H1 (cell line): ENCODE data around the gene SRRM2. TPM values are rescaled to one million over a fixed set of nuclear protein-coding genes. Genes with fewer than 3 reads are reported as not detected.

ENCODE experiments used
- CTCF ChIA-PET: fragments of 300-600 bp; sonication (Branson Sonifier 250); formaldehyde crosslinking; loops from one replicate; lab custom pipeline; 2021; ENCODE audit not compliant: partially characterized antibody; lab: Charles Lee
- POLR2A ChIA-PET: fragments of 300-600 bp; sonication (Branson Sonifier 250); formaldehyde crosslinking; loops from one replicate; lab custom pipeline; 2021; ENCODE audit warnings: inconsistent platforms; ENCODE audit not compliant: partially characterized antibody; lab: Charles Lee
- DNase-seq, 2 experiments: peaks; one replicate each; pipeline versions ENCODE4 v3.0.0 to v3.0.0-alpha.2; 2010 to 2022; ENCODE audit warnings: low spot score in 2 of 2, low read depth in 1 of 2, mixed read lengths in 1 of 2
- FAIRE-seq: peaks from 2 replicates; lab custom pipeline; 2011; peaks lifted over from hg19 to GRCh38; lab: Jason Lieb, UNC
- H2AFZ ChIP-seq: 2 replicates; pipeline ENCODE4 v1.8.1; 2012; ENCODE audit warnings: low read length, inconsistent platforms
- H2AK5ac ChIP-seq: 2 replicates; pipeline ENCODE4 v1.6.1; 2013; ENCODE audit warnings: low read depth, low read length
- H2BK120ac ChIP-seq: replicated peaks from 2 replicates; pipeline ENCODE3; 2013; ENCODE audit warnings: low read depth, low read length, inconsistent platforms
- H2BK12ac ChIP-seq: 2 replicates; pipeline ENCODE4 v1.6.1; 2013; ENCODE audit warnings: low read depth, low read length
- H2BK15ac ChIP-seq: 2 replicates; pipeline ENCODE4 v1.6.1; 2013; ENCODE audit warnings: low read length
- H2BK20ac ChIP-seq: 2 replicates; pipeline ENCODE4 v1.6.1; 2013; ENCODE audit warnings: low read length
- H2BK5ac ChIP-seq: 2 replicates; pipeline ENCODE4 v1.6.1; 2013; ENCODE audit warnings: low read depth, low read length
- H3K14ac ChIP-seq: 2 replicates; pipeline ENCODE4 v1.6.1; 2013; ENCODE audit warnings: inconsistent platforms; ENCODE audit not compliant: insufficient read length
- H3K18ac ChIP-seq: 2 replicates; pipeline ENCODE4 v1.6.1; 2013; ENCODE audit warnings: low read length; ENCODE audit errors: extremely low read depth
- H3K23ac ChIP-seq: 2 replicates; pipeline ENCODE4 v1.6.1; 2013; ENCODE audit warnings: inconsistent platforms; ENCODE audit not compliant: insufficient read length
- H3K23me2 ChIP-seq: 2 replicates; pipeline ENCODE4 v1.6.1; 2013; ENCODE audit warnings: low read depth, low read length
- H3K27ac ChIP-seq: 2 replicates; pipeline ENCODE4 v1.6.1; 2011; ENCODE audit warnings: low read depth, low read length, inconsistent platforms
- H3K27me3 ChIP-seq, 4 experiments: replicated peaks in 1 of 4; 1 replicate in 1 of 4; 2 replicates in 3 of 4; pipeline versions ENCODE4 v1.6.1 to v1.8.1; 2011 to 2013; ENCODE audit warnings: low read length in 3 of 4, mild to moderate bottlenecking in 3 of 4, inconsistent platforms in 2 of 4, mixed read lengths in 2 of 4, moderate library complexity in 1 of 4; ENCODE audit not compliant: control insufficient read depth in 3 of 4, insufficient read depth in 3 of 4; ENCODE audit errors: extremely low read depth in 1 of 4
- H3K36me3 ChIP-seq, 4 experiments: 2 replicates each; pipeline versions ENCODE4 v1.6.1 to v1.8.1; 2011 to 2013; ENCODE audit warnings: mild to moderate bottlenecking in 4 of 4, low read length in 3 of 4, moderate library complexity in 2 of 4, control low read depth in 1 of 4, inconsistent platforms in 1 of 4; ENCODE audit not compliant: insufficient read depth in 4 of 4, control insufficient read depth in 2 of 4
- H3K4ac ChIP-seq: replicated peaks from 2 replicates; pipeline ENCODE3; 2013; ENCODE audit warnings: low read length, low read depth, mixed read lengths, inconsistent platforms; ENCODE audit not compliant: insufficient read length
- H3K4me1 ChIP-seq, 4 experiments: replicated peaks in 1 of 4; 1 replicate in 1 of 4; 2 replicates in 3 of 4; pipeline versions ENCODE4 v1.6.1 to v1.8.1; 2011 to 2013; ENCODE audit warnings: low read length in 3 of 4, inconsistent platforms in 2 of 4, mixed read lengths in 1 of 4; ENCODE audit not compliant: insufficient read depth in 4 of 4, control insufficient read depth in 3 of 4
- H3K4me2 ChIP-seq, 2 experiments: 2 replicates each; pipeline versions ENCODE4 v1.6.1 to v1.8.1; 2011 to 2013; ENCODE audit warnings: low read depth in 2 of 2, low read length in 2 of 2, control low read depth in 1 of 2, inconsistent platforms in 1 of 2, mild to moderate bottlenecking in 1 of 2; ENCODE audit not compliant: insufficient read depth in 1 of 2
- H3K4me3 ChIP-seq, 4 experiments: fragments of 200-600, 300-600 bp in 1 of 4; sonication (generic), shearing (Covaris generic), sonication (Bioruptor Twin) in 1 of 4; 2 replicates each; pipeline versions ENCODE4 v1.5.1 to v1.8.1; 2011 to 2016; ENCODE audit warnings: low read length in 4 of 4, low read depth in 3 of 4, control low read depth in 2 of 4, inconsistent platforms in 2 of 4, mild to moderate bottlenecking in 2 of 4, mixed read lengths in 1 of 4, moderate library complexity in 1 of 4; ENCODE audit not compliant: insufficient read depth in 2 of 4; ENCODE audit errors: extremely low read depth in 1 of 4
- H3K56ac ChIP-seq: replicated peaks from 2 replicates; pipeline ENCODE3; 2013; ENCODE audit warnings: low read depth, mild to moderate bottlenecking, mixed read lengths, low read length, inconsistent platforms; ENCODE audit not compliant: insufficient read length
- H3K79me1 ChIP-seq: 2 replicates; pipeline ENCODE4 v1.6.1; 2013; ENCODE audit warnings: low read depth, low read length, control low read depth
- H3K79me2 ChIP-seq, 2 experiments: 2 replicates each; pipeline versions ENCODE4 v1.6.1 to v1.8.1; 2012 to 2013; ENCODE audit warnings: low read length in 2 of 2, mild to moderate bottlenecking in 2 of 2, inconsistent platforms in 1 of 2; ENCODE audit not compliant: insufficient read depth in 2 of 2, control insufficient read depth in 1 of 2
- H3K9ac ChIP-seq, 4 experiments: replicated peaks in 1 of 4; 1 replicate in 1 of 4; 2 replicates in 3 of 4; pipeline versions ENCODE4 v1.6.1 to v1.8.1; 2011 to 2013; ENCODE audit warnings: low read depth in 3 of 4, low read length in 3 of 4, control low read depth in 2 of 4, mild to moderate bottlenecking in 2 of 4, moderate library complexity in 2 of 4, inconsistent platforms in 1 of 4; ENCODE audit errors: extremely low read depth in 1 of 4
- H3K9me3 ChIP-seq, 2 experiments: 2 replicates each; pipeline versions ENCODE4 v1.6.1 to v1.8.1; 2012 to 2013; ENCODE audit warnings: mild to moderate bottlenecking in 2 of 2, moderate library complexity in 2 of 2, control low read depth in 1 of 2, inconsistent platforms in 1 of 2, low read depth in 1 of 2, low read length in 1 of 2, mixed read lengths in 1 of 2; ENCODE audit not compliant: insufficient read depth in 2 of 2
- H4K20me1 ChIP-seq, 2 experiments: replicated peaks in 1 of 2; 2 replicates each; pipeline versions ENCODE3 to v1.8.1; 2011 to 2013; ENCODE audit warnings: inconsistent platforms in 2 of 2, low read length in 2 of 2, mild to moderate bottlenecking in 1 of 2; ENCODE audit not compliant: insufficient read depth in 2 of 2, control insufficient read depth in 1 of 2
- H4K5ac ChIP-seq: 2 replicates; pipeline ENCODE4 v1.6.1; 2013; ENCODE audit warnings: low read length, low read depth, mixed read lengths, inconsistent platforms; ENCODE audit not compliant: insufficient read length
- H4K8ac ChIP-seq: 2 replicates; pipeline ENCODE4 v1.8.0; 2013; ENCODE audit warnings: mild to moderate bottlenecking, moderate library complexity, low read length, inconsistent platforms; ENCODE audit not compliant: insufficient read depth; ENCODE audit errors: extremely low read depth
- H4K91ac ChIP-seq: replicated peaks from 2 replicates; pipeline ENCODE3; 2013; ENCODE audit warnings: low read length, mixed read lengths, inconsistent platforms; ENCODE audit not compliant: insufficient read length
- BCL11A ChIP-seq, 2 experiments: IDR thresholded peaks; one replicate each; pipeline ENCODE4 v1.6.1; 2011; ENCODE audit warnings: low read depth in 2 of 2, low read length in 2 of 2, mild to moderate bottlenecking in 2 of 2
- CEBPB ChIP-seq: IDR thresholded peaks from 2 replicates; pipeline ENCODE4 v1.6.1; 2012; ENCODE audit warnings: low read depth, low read length
- CHD2 ChIP-seq: IDR thresholded peaks from 2 replicates; pipeline ENCODE4 v1.6.1; 2012; ENCODE audit warnings: low read length, improper control_type of control experiment
- CREB1 ChIP-seq: IDR thresholded peaks from 2 replicates; pipeline ENCODE4 v1.6.1; 2012; ENCODE audit warnings: inconsistent platforms
- EP300 ChIP-seq, 2 experiments: IDR thresholded peaks; 1 replicate in 1 of 2; 2 replicates in 1 of 2; pipeline ENCODE4 v1.6.1; 2011 to 2012; ENCODE audit warnings: low read depth in 2 of 2, low read length in 2 of 2, mild to moderate bottlenecking in 2 of 2, borderline replicate concordance in 1 of 2, inconsistent platforms in 1 of 2, moderate library complexity in 1 of 2
- GABPA ChIP-seq: IDR thresholded peaks from 2 replicates; pipeline ENCODE4 v1.6.1; 2011; ENCODE audit warnings: mild to moderate bottlenecking, low read length, moderate library complexity, borderline replicate concordance; ENCODE audit not compliant: insufficient read depth
- GTF2F1 ChIP-seq: IDR thresholded peaks from 2 replicates; pipeline ENCODE4 v1.6.1; 2012; ENCODE audit warnings: low read depth, low read length, improper control_type of control experiment, borderline replicate concordance
- MAFK ChIP-seq: IDR thresholded peaks from 2 replicates; pipeline ENCODE4 v1.6.1; 2012; ENCODE audit warnings: low read depth, mild to moderate bottlenecking, improper control_type of control experiment, low read length
- NANOG ChIP-seq: IDR thresholded peaks from 2 replicates; pipeline ENCODE4 v1.6.1; 2011; ENCODE audit warnings: low read length, low read depth, mild to moderate bottlenecking, inconsistent platforms; ENCODE audit not compliant: insufficient read depth, poor library complexity, severe bottlenecking
- POLR2A ChIP-seq, 2 experiments: IDR thresholded peaks; 1 replicate in 1 of 2; 2 replicates in 1 of 2; pipeline ENCODE4 v1.6.1; 2011; ENCODE audit warnings: low read depth in 2 of 2, low read length in 2 of 2, mild to moderate bottlenecking in 2 of 2; ENCODE audit errors: control extremely low read depth in 1 of 2
- POLR2AphosphoS5 ChIP-seq: IDR thresholded peaks from 2 replicates; pipeline ENCODE4 v1.6.1; 2011; ENCODE audit warnings: low read depth, low read length
- SRF ChIP-seq: IDR thresholded peaks from 2 replicates; pipeline ENCODE4 v1.6.1; 2011; ENCODE audit warnings: mild to moderate bottlenecking, low read depth, low read length, moderate library complexity
- WGBS, 2 experiments: shearing (Covaris generic) in 1 of 2; methylation state at CpG; one replicate each; pipeline versions ENCODE4 v1.1.6 to v1.1.7; 2013 to 2015; ENCODE audit warnings: low lambda C conversion rate in 2 of 2, mixed read lengths in 2 of 2, inconsistent platforms in 1 of 2, low coverage in 1 of 2, missing lambda C conversion rate in 1 of 2; ENCODE audit not compliant: insufficient replicate concordance in 2 of 2, insufficient coverage in 1 of 2, insufficient read length in 1 of 2; ENCODE audit errors: extremely low coverage in 1 of 2, missing lambda C conversion rate in 1 of 2; 5-methylcytosine and 5-hydroxymethylcytosine counted together
- polyA plus RNA-seq, 7 experiments: library from polyadenylated mRNA; depleted of rRNA in 3 of 7; stranded (reverse) in 5 of 7; unstranded in 2 of 7; fragments of >200 nt in 5 of 7; fragments of 200-250 nt in 2 of 7; gene quantifications; 1 replicate in 5 of 7; 2 replicates in 1 of 7; 4 replicates in 1 of 7; pipeline versions ENCODE4 v1.2.1 to v1.2.3, GENCODE V29; 2011 to 2013; ENCODE audit warnings: missing spikeins in 2 of 7, mixed read lengths in 2 of 7
- total RNA-seq: library from RNA; stranded (reverse); fragmentation: NEBNext Ultra II Directional; extraction: Animal tissue kit (Norgen Biotek cat#: 25700); gene quantifications from 2 replicates; pipeline ENCODE4 v1.2.1, GENCODE V29; 2021

Gene SRRM2
- total and polyA plus RNA-seq, 2 of the 8 experiments (the other 6 are each of a cell fraction or from before 2014, with no cell fraction given), result 300 to 579 TPM

DNA sequence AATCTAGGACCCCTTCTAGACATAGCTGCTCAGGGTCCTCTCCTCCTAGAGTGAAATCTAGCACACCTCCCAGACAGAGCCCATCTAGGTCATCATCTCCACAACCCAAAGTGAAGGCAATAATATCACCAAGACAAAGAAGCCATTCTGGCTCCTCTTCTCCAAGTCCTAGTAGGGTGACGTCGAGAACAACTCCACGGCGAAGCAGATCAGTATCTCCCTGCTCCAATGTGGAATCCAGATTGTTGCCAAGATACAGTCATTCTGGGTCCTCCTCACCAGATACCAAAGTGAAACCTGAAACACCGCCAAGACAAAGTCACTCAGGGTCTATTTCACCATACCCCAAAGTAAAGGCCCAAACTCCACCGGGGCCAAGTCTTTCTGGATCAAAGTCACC lies 10.7 kb downstream of the SRRM2 start:
- POLR2A ChIA-PET, result interaction anchor here (0.9 to 4.8 kb wide), 7 partner anchors 10 to 39 kb away, joined by 3 to 64 read pairs (median 4); partner anchors contain the start of gene SRRM2
- H3K9me3 ChIP-seq, result peaks cover 16 to 29% of the 10 kb centered on the region in 2 experiments; a peak in 3 of 4 replicates
- no peak overlapping the region for H2BK5ac ChIP-seq
- no peak overlapping the region; the same call in 1 of the 2 replicates for H2BK20ac ChIP-seq
- no peak overlapping the region for H2BK15ac ChIP-seq
- no peak overlapping the region for H3K14ac ChIP-seq
- H3K79me1 ChIP-seq, result peaks cover 11% of the 10 kb centered on the region
- FAIRE-seq (no peak), DNase-seq (no peak)
- H2AFZ ChIP-seq, result no peak overlapping the region
- peaks cover 9 to 99% of the 10 kb centered on the region in 2 experiments; a peak in 3 of 4 replicates for H3K79me2 ChIP-seq
- H2BK12ac ChIP-seq, result no peak overlapping the region
- no peak overlapping the region for H2BK120ac ChIP-seq
- H4K91ac ChIP-seq, result no peak overlapping the region
- peaks cover 9 to 20% of the 10 kb centered on the region in 2 experiments for H4K20me1 ChIP-seq
- no peaks in the 10 kb centered on the region for H3K4me1 ChIP-seq
- no peak overlapping the region for H3K4me2 ChIP-seq
- TF ChIP-seq MAFK (no peak), CHD2 (no peak), BCL11A (IDR thresholded peaks at IDR 0.05; ENCODE audit: low read depth in 2 of 2, low read length in 2 of 2) (no peak), EP300 (IDR thresholded peaks at IDR 0.05; ENCODE audit: borderline replicate concordance in 1 of 2, low read depth in 2 of 2, low read length in 2 of 2) (no peak), POLR2AphosphoS5 (peak; percentile 72; the same call in 1 of the 2 replicates), CEBPB (no peak), GABPA (no peak), NANOG (no peak), POLR2A (IDR thresholded peaks at IDR 0.05; ENCODE audit: control extremely low read depth in 1 of 2, low read depth in 2 of 2, low read length in 2 of 2) (peak; percentile 12 to 56), CREB1 (no peak), GTF2F1 (no peak), SRF (no peak)
- no peaks in the 10 kb centered on the region for H3K23me2 ChIP-seq
- H3K27me3 ChIP-seq, result no peaks in the 10 kb centered on the region
- no peak overlapping the region for H4K5ac ChIP-seq
- peaks cover 87 to 100% (median 100%) of the 10 kb centered on the region in 4 experiments for H3K36me3 ChIP-seq
- no peak overlapping the region for H3K23ac ChIP-seq
- 88% methylated on average over 6 of the region's 6 CpGs; no CpG with 5 or more reads in 1 of the 2 experiments for WGBS, 2 experiments
- H3K27ac ChIP-seq, result no peak overlapping the region
- no peak overlapping the region for H3K18ac ChIP-seq
- H4K8ac ChIP-seq, result no peak overlapping the region
- no peak overlapping the region for H2AK5ac ChIP-seq
- no peak overlapping the region for H3K56ac ChIP-seq
- no peak overlapping the region for H3K4me3 ChIP-seq
- no peak overlapping the region for H3K9ac ChIP-seq
- CTCF ChIA-PET, result no interaction called here
- no peak overlapping the region for H3K4ac ChIP-seq
